RPMI8226 (cell line): Measurements from ENCODE around the gene VTI1A.

Experiments used
- DNase-seq: peaks from one replicate; pipeline ENCODE4 v3.0.0-alpha.2; 2015

VTI1A gene

GRCh38 chr10:112649006-112649821, 202.2 kb downstream of the VTI1A start:
- DNase-seq: no peak

DNA sequence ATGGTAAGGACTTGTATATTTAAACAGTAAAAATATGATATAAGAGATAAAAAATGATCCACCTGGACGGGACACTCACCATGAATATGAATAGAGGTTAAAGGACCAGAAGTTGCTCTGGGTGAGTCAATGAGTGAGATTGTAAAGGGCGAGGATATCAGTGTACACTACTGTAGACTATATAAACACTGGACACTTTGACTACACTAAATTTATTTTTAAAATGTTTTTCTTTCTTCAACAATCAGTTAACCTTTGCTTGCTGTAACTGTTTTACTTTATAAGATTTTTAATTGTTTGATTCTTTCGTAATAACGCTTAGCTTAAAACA, 202.8 kb downstream of the VTI1A start:
- no peak for DNase-seq

- DNase-seq: no peak
Observed at GRCh38 chr10:112650588-112651030, 203.6 kb downstream of the VTI1A start.

GRCh38 chr10:112653215-112653614, 206.2 kb downstream of the VTI1A start:
- no peak for DNase-seq

DNA sequence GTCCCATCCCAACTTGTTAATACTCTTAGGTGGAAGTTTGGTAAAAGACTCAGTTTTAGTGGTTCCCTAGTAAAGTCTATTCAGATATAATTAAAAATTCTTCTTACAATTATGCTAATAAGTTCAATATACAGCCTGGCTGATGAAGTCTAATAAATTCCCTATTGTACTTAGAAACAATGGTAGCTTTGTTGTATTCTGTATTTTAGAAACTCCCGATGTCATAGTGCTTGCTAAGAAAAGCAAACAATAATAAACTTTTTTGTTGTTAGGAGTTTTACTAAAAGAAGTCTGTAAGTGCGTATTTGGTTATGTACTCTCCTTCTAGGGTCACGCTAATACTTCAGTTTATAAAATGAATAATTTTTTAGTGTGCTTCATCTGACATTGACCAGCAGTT, 206.8 kb downstream of the VTI1A start:
- no peak for DNase-seq

- DNase-seq: no peak
Observed at GRCh38 chr10:112654794-112655193, 207.8 kb downstream of the VTI1A start.

DNA sequence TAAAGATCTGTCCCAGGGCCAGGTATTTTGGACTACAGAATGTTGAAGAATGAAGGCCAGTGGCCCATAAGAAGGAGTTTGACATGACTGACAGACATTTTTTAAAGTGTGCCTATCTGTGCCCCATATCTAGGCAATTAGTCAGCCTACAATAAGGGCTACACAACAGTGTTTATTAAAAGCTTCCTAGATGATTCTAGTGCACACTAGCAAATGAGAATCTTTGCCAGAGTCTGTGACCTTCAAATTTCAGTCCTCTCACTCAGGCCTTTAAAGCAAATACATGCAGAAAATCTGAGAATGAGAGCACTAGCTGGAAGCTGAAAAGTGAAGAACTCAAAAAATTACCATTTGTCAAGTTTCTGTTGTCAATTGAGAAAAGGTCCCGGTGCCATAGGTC, 208.7 kb downstream of the VTI1A start:
- no peak for DNase-seq

- DNase-seq: no peak
Observed at GRCh38 chr10:112658465-112658864, 211.4 kb downstream of the VTI1A start.

GRCh38 chr10:112658900-112659638, 212.1 kb downstream of the VTI1A start:
- no peak for DNase-seq

DNA sequence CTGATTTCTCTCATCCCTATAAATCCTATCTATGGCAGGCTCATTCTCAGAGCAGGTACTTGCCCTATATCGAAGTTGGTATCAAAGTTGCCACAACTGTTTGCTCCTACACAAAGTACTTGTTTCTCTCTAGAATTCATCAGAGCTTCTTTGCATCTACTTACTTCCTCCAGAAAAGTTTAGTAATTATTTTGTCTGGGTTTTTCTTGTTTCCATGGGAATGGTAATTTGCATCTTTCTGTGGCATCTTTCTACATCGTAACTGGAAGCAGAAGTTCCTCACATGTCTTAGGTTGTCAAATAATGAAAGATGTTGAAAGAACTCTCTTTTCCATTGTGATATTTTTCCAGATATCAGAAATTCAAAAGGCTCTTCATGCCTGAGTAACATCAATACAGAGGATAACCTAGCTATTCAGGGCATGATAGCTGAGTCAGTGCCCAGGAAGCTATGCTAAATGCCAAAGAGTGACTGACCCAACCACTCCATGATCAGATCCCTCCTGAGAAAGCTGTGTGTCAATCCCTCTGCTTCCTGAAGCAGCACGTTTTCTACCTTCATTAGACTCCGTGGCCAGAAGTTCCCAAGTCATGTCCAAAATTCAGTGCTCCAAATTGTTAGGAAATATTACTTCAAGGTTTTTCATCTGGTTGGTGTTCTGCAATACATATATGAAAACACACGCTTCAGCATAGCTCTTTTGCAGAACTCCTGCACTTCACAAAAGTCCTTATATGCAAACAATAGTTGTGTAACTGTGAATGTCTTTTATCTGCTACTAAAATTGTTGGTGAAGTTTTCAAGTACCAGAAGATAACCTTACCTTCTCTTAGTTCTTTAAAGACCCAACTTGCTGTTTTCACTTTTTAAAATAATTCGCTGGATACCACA, 216.5 kb downstream of the VTI1A start:
- DNase-seq: no peak

DNA sequence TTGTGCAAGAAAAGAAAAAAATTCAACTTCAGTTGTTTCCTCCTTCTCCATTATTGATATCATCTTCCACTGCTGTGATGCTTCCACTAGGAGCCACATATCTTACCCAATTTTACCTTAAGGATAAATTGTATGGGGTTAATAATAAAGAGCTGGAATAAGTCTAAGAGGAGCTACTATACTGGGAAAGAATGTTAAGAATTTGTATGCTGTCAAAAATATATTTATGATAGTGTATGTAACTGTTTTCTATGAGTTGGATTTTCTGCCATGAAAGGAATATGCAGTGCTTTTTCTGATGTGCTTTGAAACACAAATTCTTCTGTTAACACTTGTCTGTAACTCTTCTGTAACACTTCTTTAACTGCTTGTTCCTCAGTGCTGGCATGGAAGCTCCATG, 219.1 kb downstream of the VTI1A start:
- no peak for DNase-seq

GRCh38 chr10:112669989-112670388, 223.0 kb downstream of the VTI1A start:
- DNase-seq: no peak

GRCh38 chr10:112671743-112672142, 224.7 kb downstream of the VTI1A start:
- DNase-seq: no peak

DNA sequence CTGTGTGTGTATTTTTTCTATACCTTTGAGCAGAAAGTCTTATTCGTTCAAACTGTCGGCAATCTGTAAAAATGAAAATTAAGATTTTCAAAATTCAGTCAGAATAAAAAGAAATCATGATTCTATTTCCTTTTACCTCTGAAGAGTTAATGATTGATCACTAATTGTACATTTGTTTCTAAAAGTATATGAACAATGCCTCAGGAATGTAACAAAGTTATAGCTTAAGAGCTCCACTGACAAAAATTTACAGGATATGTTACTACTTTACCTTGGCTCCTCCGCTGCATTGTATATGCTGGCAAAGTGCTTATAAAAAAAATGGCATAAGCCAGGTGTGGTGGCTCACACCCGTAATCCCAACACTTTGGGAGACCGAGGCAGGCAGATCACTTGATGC, 225.7 kb downstream of the VTI1A start:
- no peak for DNase-seq

DNA sequence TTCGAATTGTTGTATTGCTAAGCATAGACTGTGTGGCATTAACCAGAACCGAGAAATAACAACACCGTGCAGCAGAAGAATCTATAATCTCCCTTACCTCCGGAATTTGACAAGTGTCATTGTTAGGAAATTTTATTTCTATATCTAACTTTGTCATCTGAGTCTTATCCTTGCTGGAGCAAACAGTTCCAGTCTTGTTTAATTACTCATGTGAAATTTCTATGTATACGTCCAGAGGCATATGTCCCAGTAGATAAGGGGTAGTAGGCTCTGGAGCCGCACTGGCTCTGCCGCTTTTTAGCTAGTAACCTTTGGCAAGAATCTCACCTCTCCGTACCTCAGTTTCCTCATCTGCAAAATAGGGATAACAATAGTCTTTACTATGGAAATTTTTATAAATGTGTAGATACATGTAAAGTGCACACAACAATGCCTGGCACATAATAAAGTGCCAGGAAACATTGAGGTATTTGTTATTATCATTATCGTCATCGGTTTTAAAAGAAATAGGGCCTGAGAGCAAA, 228.6 kb downstream of the VTI1A start:
- DNase-seq: no peak

- DNase-seq: no peak
Observed at GRCh38 chr10:112677689-112678088, 230.7 kb downstream of the VTI1A start.

DNA sequence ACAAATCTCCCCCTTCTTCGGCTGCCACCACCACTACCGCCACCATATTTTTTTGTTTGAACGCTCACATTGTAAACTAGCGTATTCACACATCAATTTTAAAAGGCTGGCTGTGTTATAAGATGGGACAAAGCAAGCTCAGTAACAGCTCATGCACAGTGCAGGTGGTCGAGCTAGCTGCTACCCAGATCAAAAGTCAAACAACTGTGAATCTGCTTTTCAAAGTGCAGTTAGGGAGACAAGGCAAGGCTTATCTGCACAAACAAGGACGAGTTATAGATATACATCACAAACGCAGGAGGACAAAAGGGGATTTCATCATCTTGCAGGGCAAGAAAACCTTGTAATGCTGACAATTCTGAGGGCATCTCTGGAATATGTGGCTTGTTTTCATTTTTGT, 231.6 kb downstream of the VTI1A start:
- no peak for DNase-seq

GRCh38 chr10:112678987-112679386, 232.0 kb downstream of the VTI1A start:
- DNase-seq: no peak

GRCh38 chr10:112679392-112679791, 232.4 kb downstream of the VTI1A start:
- DNase-seq: no peak

GRCh38 chr10:112680586-112680985, 233.6 kb downstream of the VTI1A start:
- DNase-seq: no peak

GRCh38 chr10:112687647-112688046, 240.6 kb downstream of the VTI1A start:
- DNase-seq: no peak

DNA sequence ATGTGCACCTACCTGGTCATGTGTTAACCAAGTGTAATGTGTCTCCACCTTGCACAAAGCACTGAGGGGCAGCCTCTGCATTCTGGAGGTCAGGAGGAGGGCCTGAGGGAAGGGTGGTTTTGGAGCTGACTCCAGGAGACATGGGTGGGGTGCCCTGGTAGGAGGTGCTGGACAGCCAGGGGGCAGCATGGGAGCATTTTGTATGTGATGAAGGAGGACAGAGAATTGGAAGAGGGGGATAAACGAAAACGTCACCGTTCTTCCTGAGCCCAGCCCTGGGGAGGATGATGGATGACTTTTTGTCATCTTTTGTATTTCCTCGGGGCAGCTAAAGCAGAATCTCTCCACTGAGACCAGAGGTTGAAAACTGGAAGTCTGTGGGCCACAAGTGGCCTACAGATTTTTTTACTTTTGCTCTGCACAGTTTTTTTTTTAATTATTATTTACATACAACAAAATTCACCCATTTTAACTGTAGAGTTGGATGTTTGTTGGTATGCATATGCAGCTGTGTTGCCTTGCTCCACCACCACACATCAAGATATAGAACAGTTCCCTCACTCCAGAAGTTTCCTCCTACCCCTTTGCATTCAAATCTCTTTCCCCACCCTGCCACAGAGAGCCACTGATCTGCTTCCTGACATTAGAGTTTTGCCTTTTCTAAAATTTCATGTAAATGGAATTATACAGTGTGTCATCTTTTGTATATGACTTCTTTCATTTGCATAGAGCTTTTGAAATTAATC, 242.5 kb downstream of the VTI1A start:
- no peak for DNase-seq
